Liver (tissue), 9 donors: ENCODE measurements around the gene AHI1. TPM values are rescaled to one million over a fixed set of nuclear protein-coding genes. Genes with fewer than 3 reads are reported as not detected.

Experiments
- DNase-seq: peaks from one replicate; pipeline ENCODE4 v3.0.0-alpha.2; 2017; ENCODE audit warnings: low spot score
- H3K27ac ChIP-seq, 2 donors: one replicate each; pipeline ENCODE4 v1.7.0; 2013; ENCODE audit warnings: inconsistent platforms in 2 of 2, low read length in 2 of 2, control low read depth in 1 of 2, low read depth in 1 of 2, mild to moderate bottlenecking in 1 of 2
- H3K27me3 ChIP-seq, 4 donors: one replicate each; pipeline versions ENCODE4 v1.6.1 to v1.7.0; 2013; ENCODE audit warnings: low read length in 3 of 4, inconsistent platforms in 1 of 4, mild to moderate bottlenecking in 1 of 4, moderate library complexity in 1 of 4; ENCODE audit not compliant: control insufficient read depth in 4 of 4, insufficient read depth in 4 of 4
- H3K36me3 ChIP-seq, 4 donors: one replicate each; pipeline versions ENCODE4 v1.6.1 to v1.7.0; 2013; ENCODE audit warnings: low read length in 3 of 4, mild to moderate bottlenecking in 3 of 4, low read depth in 1 of 4, moderate library complexity in 1 of 4; ENCODE audit not compliant: control insufficient read depth in 4 of 4, insufficient read depth in 3 of 4
- H3K4me1 ChIP-seq, 4 donors: one replicate each; pipeline versions ENCODE4 v1.6.1 to v1.7.0; 2013; ENCODE audit warnings: low read length in 3 of 4, mild to moderate bottlenecking in 3 of 4, moderate library complexity in 1 of 4; ENCODE audit not compliant: control insufficient read depth in 4 of 4, insufficient read depth in 4 of 4
- H3K4me3 ChIP-seq, 3 donors: one replicate each; pipeline versions ENCODE4 v1.6.1 to v1.7.0; 2013; ENCODE audit warnings: low read length in 3 of 3, control low read depth in 1 of 3, low read depth in 1 of 3, mild to moderate bottlenecking in 1 of 3
- H3K9ac ChIP-seq, 2 donors: one replicate each; pipeline ENCODE4 v1.7.0; 2013; ENCODE audit warnings: low read length in 2 of 2, mild to moderate bottlenecking in 2 of 2, moderate library complexity in 2 of 2, control low read depth in 1 of 2, low read depth in 1 of 2
- H3K9me3 ChIP-seq, 4 donors: one replicate each; pipeline versions ENCODE4 v1.6.1 to v1.7.0; 2013; ENCODE audit warnings: low read length in 3 of 4; ENCODE audit not compliant: control insufficient read depth in 4 of 4
- EGR1 ChIP-seq, 2 donors: IDR thresholded peaks; 2 replicates each; pipeline ENCODE4 v1.6.1; 2016 to 2018; ENCODE audit warnings: antibody characterized with exemption in 2 of 2, low read depth in 2 of 2
- FOXA1 ChIP-seq: IDR thresholded peaks from 2 replicates; pipeline ENCODE4 v1.6.1; 2016; ENCODE audit warnings: antibody characterized with exemption
- GABPA ChIP-seq, 2 donors: IDR thresholded peaks in 1 of 2; conservative IDR thresholded peaks in 1 of 2; 2 replicates each; pipeline ENCODE4 v1.6.1; 2016; ENCODE audit warnings: antibody characterized with exemption in 2 of 2, mild to moderate bottlenecking in 1 of 2, moderate library complexity in 1 of 2
- HNF4A ChIP-seq, 2 donors: conservative IDR thresholded peaks; 2 replicates each; pipeline ENCODE4 v1.6.1; 2016; ENCODE audit warnings: antibody characterized with exemption in 2 of 2, mild to moderate bottlenecking in 2 of 2
- HNF4G ChIP-seq: IDR thresholded peaks from 2 replicates; pipeline ENCODE4 v1.6.1; 2016; ENCODE audit warnings: antibody characterized with exemption
- NR2F2 ChIP-seq: IDR thresholded peaks from 2 replicates; pipeline ENCODE4 v1.6.1; 2016; ENCODE audit warnings: antibody characterized with exemption
- RAD21 ChIP-seq, 2 donors: IDR thresholded peaks; 2 replicates each; pipeline ENCODE4 v1.6.1; 2016; ENCODE audit warnings: antibody characterized with exemption in 2 of 2, mild to moderate bottlenecking in 2 of 2
- RXRA ChIP-seq, 2 donors: IDR thresholded peaks; 2 replicates each; pipeline ENCODE4 v1.6.1; 2017 to 2018; ENCODE audit warnings: antibody characterized with exemption in 2 of 2, mild to moderate bottlenecking in 1 of 2
- SP1 ChIP-seq: IDR thresholded peaks from 2 replicates; pipeline ENCODE4 v1.6.1; 2018; ENCODE audit warnings: antibody characterized with exemption, mild to moderate bottlenecking
- TAF1 ChIP-seq: conservative IDR thresholded peaks from 2 replicates; pipeline ENCODE4 v1.6.1; 2016; ENCODE audit warnings: antibody characterized with exemption, mild to moderate bottlenecking
- WGBS: extraction: QIAGEN DNeasy Blood & Tissue Kit; methylation state at CpG from one replicate; pipeline ENCODE4 v1.1.7; 2013; 5-methylcytosine and 5-hydroxymethylcytosine counted together
- polyA plus RNA-seq, 2 donors: library from polyadenylated mRNA; stranded (reverse) in 1 of 2; unstranded in 1 of 2; fragments of 200-250 nt in 1 of 2; fragments of >200 nt in 1 of 2; fragmentation: Nextera tagmentation in 1 of 2; extraction: Ambion mirVana in 1 of 2; gene quantifications; one replicate each; pipeline versions ENCODE4 v1.2.1 to v1.2.3, GENCODE V29; 2013 to 2015
- total RNA-seq, 2 donors: library from RNA; depleted of rRNA; stranded (reverse); fragments of >200 nt; gene quantifications; one replicate each; pipeline ENCODE4 v1.2.3, GENCODE V29; 2014
- TF ChIP-seq, protein P1 (sequence below): IDR thresholded peaks from 2 replicates; pipeline ENCODE4 v1.6.1; 2016; ENCODE audit warnings: antibody characterized with exemption
- TF ChIP-seq, protein P2 (sequence below): IDR thresholded peaks from 2 replicates; pipeline ENCODE4 v1.6.1; 2016; ENCODE audit warnings: antibody characterized with exemption
- TF ChIP-seq, protein P3 (sequence below): IDR thresholded peaks from 2 replicates; pipeline ENCODE4 v1.6.1; 2016; ENCODE audit warnings: antibody characterized with exemption, mild to moderate bottlenecking
- TF ChIP-seq, protein P4 (sequence below): IDR thresholded peaks from 2 replicates; pipeline ENCODE4 v1.6.1; 2016; ENCODE audit warnings: antibody characterized with exemption
- donor health status: healthy.
- donor health status: healthy.
- donor health status: healthy.
- donor health status: healthy.
- donor health status: healthy.

AHI1 gene
- total and polyA plus RNA-seq, 4 donors = 2.0 to 14.4 (median 9.0) TPM

DNA sequence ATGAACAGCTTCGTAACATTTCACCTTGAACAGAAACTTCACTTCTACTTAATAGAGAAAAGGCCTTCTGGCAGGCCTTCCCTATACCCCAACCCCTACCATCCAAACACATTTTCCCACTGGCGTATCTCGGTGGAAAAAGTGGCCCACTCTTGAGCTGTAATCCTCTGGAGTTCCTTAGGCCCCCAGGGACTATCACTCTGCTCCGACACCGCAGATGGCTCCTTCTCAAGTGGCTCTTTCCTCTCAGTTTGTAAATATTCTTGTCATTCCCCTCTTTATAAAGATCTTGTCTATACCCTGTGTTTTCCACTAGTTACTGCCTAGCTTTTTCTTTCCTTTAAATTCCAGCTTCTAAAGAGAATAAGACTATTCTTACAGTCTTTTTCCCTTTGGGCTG is 207.7 kb downstream of the AHI1 start:
- H3K4me1 ChIP-seq = no peaks in the 10 kb centered on the region
- WGBS = 97% methylated on average over 5 of the region's 5 CpGs
- H3K27ac ChIP-seq = no peak overlapping the region
- DNase-seq = no peak
- TF ChIP-seq RXRA (IDR thresholded peaks at IDR 0.05) = no peak
- no peak for TF ChIP-seq HNF4G
- TF ChIP-seq EGR1 (IDR thresholded peaks at IDR 0.05; ENCODE audit: low read depth in 2 of 2) = no peak
- peaks cover 0 to 5% (median under 1%) of the 10 kb centered on the region in 4 donors for H3K36me3 ChIP-seq
- H3K27me3 ChIP-seq = no peaks in the 10 kb centered on the region
- H3K9me3 ChIP-seq = no peaks in the 10 kb centered on the region
- no peak overlapping the region for H3K9ac ChIP-seq
- H3K4me3 ChIP-seq = no peak overlapping the region

DNA sequence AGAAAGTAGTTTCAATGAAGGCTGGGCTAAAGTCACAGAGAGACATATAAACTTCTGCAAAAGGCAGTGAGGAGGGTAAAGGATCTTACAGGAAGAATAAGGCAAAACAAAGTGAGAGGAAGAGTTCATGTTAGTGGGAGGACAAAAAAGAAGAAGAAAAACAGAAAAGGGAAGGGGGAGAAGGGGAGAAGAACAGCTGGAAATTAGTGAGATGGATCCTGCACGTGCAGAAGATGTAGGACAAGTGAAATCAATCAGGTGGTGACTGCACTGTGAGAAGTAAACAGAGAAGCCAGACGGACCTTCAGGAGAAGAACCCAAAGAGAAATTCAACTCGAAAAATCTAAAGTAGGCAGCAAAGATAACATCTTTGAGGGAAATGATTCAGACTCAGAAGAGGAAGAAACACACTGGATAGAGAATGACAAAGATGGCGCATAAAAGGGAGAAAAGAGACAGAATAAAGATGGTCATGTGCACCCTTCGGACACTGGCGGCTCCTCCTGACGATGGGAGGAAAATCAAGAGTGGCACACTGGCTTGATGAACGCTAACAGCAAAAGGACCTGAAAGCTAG is 210.5 kb downstream of the AHI1 start:
- Histone ChIP-seq H3K9me3 (no peaks in the 10 kb centered on the region), H3K36me3 (peaks cover 0 to 5% (median under 1%) of the 10 kb centered on the region in 4 donors), H3K4me3 (no peak overlapping the region), H3K9ac (no peak overlapping the region), H3K4me1 (no peaks in the 10 kb centered on the region), H3K27me3 (no peaks in the 10 kb centered on the region), H3K27ac (no peak overlapping the region)
- WGBS = 86% methylated on average over 8 of the region's 8 CpGs
- TF ChIP-seq GABPA (IDR thresholded peaks at IDR 0.05 in 1 of 2, conservative IDR thresholded peaks at IDR 0.05 in 1 of 2) (no peak), NR2F2 (no peak)
- no peak for DNase-seq

DNA sequence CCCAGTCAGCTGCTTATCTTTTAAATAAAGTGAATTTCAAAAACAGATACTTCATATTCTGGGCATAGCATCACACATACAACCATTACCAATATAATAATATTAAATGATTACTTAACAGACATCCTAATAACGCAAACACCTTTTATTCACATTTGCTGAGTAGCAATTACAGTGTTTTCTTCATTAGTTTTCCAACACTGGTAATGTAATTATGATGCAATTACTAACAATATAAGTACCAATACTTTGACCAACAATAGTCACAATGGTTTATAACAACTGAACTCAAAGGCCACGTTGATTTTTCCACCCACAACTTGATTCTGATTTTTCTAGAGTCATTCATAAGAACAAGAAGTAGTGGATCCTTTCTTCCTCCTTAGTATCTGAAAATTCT is 212.4 kb downstream of the AHI1 start:
- Histone ChIP-seq H3K27ac (no peak overlapping the region), H3K27me3 (no peaks in the 10 kb centered on the region), H3K4me1 (no peaks in the 10 kb centered on the region), H3K4me3 (no peak overlapping the region), H3K9me3 (no peaks in the 10 kb centered on the region), H3K36me3 (peaks cover 0 to 2% (median under 1%) of the 10 kb centered on the region in 4 donors), H3K9ac (no peak overlapping the region)
- DNase-seq = no peak
- TF ChIP-seq, protein P1, sequence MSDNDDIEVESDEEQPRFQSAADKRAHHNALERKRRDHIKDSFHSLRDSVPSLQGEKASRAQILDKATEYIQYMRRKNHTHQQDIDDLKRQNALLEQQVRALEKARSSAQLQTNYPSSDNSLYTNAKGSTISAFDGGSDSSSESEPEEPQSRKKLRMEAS = no peak
- TF ChIP-seq FOXA1 = no peak
- TF ChIP-seq, protein P2, sequence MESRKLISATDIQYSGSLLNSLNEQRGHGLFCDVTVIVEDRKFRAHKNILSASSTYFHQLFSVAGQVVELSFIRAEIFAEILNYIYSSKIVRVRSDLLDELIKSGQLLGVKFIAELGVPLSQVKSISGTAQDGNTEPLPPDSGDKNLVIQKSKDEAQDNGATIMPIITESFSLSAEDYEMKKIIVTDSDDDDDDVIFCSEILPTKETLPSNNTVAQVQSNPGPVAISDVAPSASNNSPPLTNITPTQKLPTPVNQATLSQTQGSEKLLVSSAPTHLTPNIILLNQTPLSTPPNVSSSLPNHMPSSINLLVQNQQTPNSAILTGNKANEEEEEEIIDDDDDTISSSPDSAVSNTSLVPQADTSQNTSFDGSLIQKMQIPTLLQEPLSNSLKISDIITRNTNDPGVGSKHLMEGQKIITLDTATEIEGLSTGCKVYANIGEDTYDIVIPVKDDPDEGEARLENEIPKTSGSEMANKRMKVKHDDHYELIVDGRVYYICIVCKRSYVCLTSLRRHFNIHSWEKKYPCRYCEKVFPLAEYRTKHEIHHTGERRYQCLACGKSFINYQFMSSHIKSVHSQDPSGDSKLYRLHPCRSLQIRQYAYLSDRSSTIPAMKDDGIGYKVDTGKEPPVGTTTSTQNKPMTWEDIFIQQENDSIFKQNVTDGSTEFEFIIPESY = no peak
- WGBS = 83% methylated on average over 2 of the region's 2 CpGs

DNA sequence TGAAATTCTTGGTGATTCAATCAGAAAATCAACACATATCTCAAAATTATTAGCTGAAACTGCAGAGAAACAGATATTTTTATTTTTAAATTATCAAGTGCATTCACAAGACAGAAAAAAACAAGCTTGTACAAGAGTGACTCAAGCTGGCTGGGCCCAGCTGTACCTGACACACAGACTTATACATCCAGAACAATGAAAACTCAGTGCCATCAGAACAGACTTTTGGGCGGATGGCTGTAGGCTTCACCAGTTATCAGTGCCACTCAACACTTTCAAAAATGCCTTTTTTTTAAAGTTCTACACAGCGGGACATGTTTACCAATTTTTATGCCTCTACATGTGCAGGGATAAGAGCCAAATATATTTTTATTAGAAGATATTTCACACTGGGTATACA is 213.6 kb downstream of the AHI1 start:
- DNase-seq = no peak
- Histone ChIP-seq H3K9ac (no peak overlapping the region), H3K4me1 (no peaks in the 10 kb centered on the region), H3K4me3 (no peak overlapping the region), H3K36me3 (peaks cover 0 to 2% (median 0%) of the 10 kb centered on the region in 4 donors), H3K27me3 (no peaks in the 10 kb centered on the region), H3K27ac (no peak overlapping the region), H3K9me3 (no peaks in the 10 kb centered on the region)
- WGBS = 98% methylated on average over 2 of the region's 2 CpGs
- no peak for TF ChIP-seq HNF4A (conservative IDR thresholded peaks at IDR 0.05)
- TF ChIP-seq RAD21 (IDR thresholded peaks at IDR 0.05) = no peak
- TF ChIP-seq NR2F2 = no peak
- TF ChIP-seq TAF1 = no peak
- TF ChIP-seq, protein P3, sequence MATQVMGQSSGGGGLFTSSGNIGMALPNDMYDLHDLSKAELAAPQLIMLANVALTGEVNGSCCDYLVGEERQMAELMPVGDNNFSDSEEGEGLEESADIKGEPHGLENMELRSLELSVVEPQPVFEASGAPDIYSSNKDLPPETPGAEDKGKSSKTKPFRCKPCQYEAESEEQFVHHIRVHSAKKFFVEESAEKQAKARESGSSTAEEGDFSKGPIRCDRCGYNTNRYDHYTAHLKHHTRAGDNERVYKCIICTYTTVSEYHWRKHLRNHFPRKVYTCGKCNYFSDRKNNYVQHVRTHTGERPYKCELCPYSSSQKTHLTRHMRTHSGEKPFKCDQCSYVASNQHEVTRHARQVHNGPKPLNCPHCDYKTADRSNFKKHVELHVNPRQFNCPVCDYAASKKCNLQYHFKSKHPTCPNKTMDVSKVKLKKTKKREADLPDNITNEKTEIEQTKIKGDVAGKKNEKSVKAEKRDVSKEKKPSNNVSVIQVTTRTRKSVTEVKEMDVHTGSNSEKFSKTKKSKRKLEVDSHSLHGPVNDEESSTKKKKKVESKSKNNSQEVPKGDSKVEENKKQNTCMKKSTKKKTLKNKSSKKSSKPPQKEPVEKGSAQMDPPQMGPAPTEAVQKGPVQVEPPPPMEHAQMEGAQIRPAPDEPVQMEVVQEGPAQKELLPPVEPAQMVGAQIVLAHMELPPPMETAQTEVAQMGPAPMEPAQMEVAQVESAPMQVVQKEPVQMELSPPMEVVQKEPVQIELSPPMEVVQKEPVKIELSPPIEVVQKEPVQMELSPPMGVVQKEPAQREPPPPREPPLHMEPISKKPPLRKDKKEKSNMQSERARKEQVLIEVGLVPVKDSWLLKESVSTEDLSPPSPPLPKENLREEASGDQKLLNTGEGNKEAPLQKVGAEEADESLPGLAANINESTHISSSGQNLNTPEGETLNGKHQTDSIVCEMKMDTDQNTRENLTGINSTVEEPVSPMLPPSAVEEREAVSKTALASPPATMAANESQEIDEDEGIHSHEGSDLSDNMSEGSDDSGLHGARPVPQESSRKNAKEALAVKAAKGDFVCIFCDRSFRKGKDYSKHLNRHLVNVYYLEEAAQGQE = no peak
- TF ChIP-seq HNF4G = no peak
- TF ChIP-seq, protein P2 = no peak
- TF ChIP-seq, protein P1 = no peak
- TF ChIP-seq, protein P4, sequence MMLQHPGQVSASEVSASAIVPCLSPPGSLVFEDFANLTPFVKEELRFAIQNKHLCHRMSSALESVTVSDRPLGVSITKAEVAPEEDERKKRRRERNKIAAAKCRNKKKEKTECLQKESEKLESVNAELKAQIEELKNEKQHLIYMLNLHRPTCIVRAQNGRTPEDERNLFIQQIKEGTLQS = no peak
- TF ChIP-seq SP1 = no peak
- TF ChIP-seq GABPA (IDR thresholded peaks at IDR 0.05 in 1 of 2, conservative IDR thresholded peaks at IDR 0.05 in 1 of 2) = no peak
